ENCODE results near the gene COL19A1. TPM values are rescaled to one million over a fixed set of nuclear protein-coding genes. Genes with fewer than 3 reads are reported as not detected.
"Not testable (repeated sequence)": the region's sequence is repeated elsewhere in the genome, so short reads cannot be mapped to it uniquely, and the experiment has no call there.

Gene COL19A1
- total RNA-seq, 2 donors from 2014 or later, result 0.42 TPM; not detected in 1

GRCh38 chr6:69936674-69937363 lies 70.5 kb downstream of the COL19A1 start:
- ATAC-seq, result no peak
- H3K4me1 Mint-ChIP-seq (ENCODE audit: low read depth in 2 of 2), result no peaks in the 10 kb centered on the region
- H3K36me3 Mint-ChIP-seq, result no peaks in the 10 kb centered on the region
- no peak for DNase-seq (ENCODE audit: low spot score)
- peaks cover 0 to 7% of the 10 kb centered on the region in 2 donors for H3K27me3 Mint-ChIP-seq
- H3K27ac Mint-ChIP-seq, result no peak overlapping the region
- no peak overlapping the region for H3K4me3 Mint-ChIP-seq
- H3K9me3 Mint-ChIP-seq, result no peaks in the 10 kb centered on the region

- H3K9me3 Mint-ChIP-seq, result no peaks in the 10 kb centered on the region
- no peaks in the 10 kb centered on the region for H3K4me1 Mint-ChIP-seq (ENCODE audit: low read depth in 2 of 2)
- DNase-seq (ENCODE audit: low spot score), result no peak
- ATAC-seq, result no peak
- no peak overlapping the region for H3K4me3 Mint-ChIP-seq
- H3K36me3 Mint-ChIP-seq, result no peaks in the 10 kb centered on the region
- H3K27ac Mint-ChIP-seq, result no peak overlapping the region
- H3K27me3 Mint-ChIP-seq, result peaks cover 0 to 7% of the 10 kb centered on the region in 2 donors
Observed at GRCh38 chr6:69937402-69938136, 71.2 kb downstream of the COL19A1 start.

- H3K4me1 Mint-ChIP-seq (ENCODE audit: low read depth in 2 of 2), result no peaks in the 10 kb centered on the region
- peaks cover 4% of the 10 kb centered on the region for H3K9me3 Mint-ChIP-seq
- no peak for ATAC-seq
- no peak overlapping the region for H3K4me3 Mint-ChIP-seq
- no peaks in the 10 kb centered on the region for H3K36me3 Mint-ChIP-seq
- DNase-seq (ENCODE audit: low spot score), result no peak
- H3K27ac Mint-ChIP-seq, result no peak overlapping the region
- peaks cover 0 to 7% of the 10 kb centered on the region in 2 donors for H3K27me3 Mint-ChIP-seq
Observed at GRCh38 chr6:69942485-69942884, 76.1 kb downstream of the COL19A1 start.

- Mint-ChIP-seq H3K27ac (no peak overlapping the region), H3K4me1 (ENCODE audit: low read depth in 2 of 2) (no peaks in the 10 kb centered on the region), H3K27me3 (peaks cover 0 to 7% of the 10 kb centered on the region in 2 donors), H3K9me3 (peaks cover 4% of the 10 kb centered on the region), H3K4me3 (no peak overlapping the region), H3K36me3 (no peaks in the 10 kb centered on the region)
- ATAC-seq (no peak), DNase-seq (ENCODE audit: low spot score) (no peak)
Observed at GRCh38 chr6:69945192-69945591, 78.8 kb downstream of the COL19A1 start.

GRCh38 chr6:69948479-69949114 lies 82.2 kb downstream of the COL19A1 start:
- no peaks in the 10 kb centered on the region for H3K4me1 Mint-ChIP-seq (ENCODE audit: low read depth in 2 of 2)
- H3K4me3 Mint-ChIP-seq, result no peak overlapping the region
- no peaks in the 10 kb centered on the region for H3K36me3 Mint-ChIP-seq
- peaks cover 4% of the 10 kb centered on the region for H3K9me3 Mint-ChIP-seq
- ATAC-seq, result no peak
- H3K27ac Mint-ChIP-seq, result no peak overlapping the region
- no peak for DNase-seq (ENCODE audit: low spot score)
- no peaks in the 10 kb centered on the region for H3K27me3 Mint-ChIP-seq

- H3K4me3 Mint-ChIP-seq, result no peak overlapping the region
- no peaks in the 10 kb centered on the region for H3K4me1 Mint-ChIP-seq (ENCODE audit: low read depth in 2 of 2)
- H3K27me3 Mint-ChIP-seq, result no peaks in the 10 kb centered on the region
- no peak overlapping the region for H3K27ac Mint-ChIP-seq
- DNase-seq (ENCODE audit: low spot score), result no peak
- no peaks in the 10 kb centered on the region for H3K36me3 Mint-ChIP-seq
- no peaks in the 10 kb centered on the region for H3K9me3 Mint-ChIP-seq
- no peak for ATAC-seq
Observed at GRCh38 chr6:69953491-69953890, 87.1 kb downstream of the COL19A1 start.

GRCh38 chr6:69954733-69955132 lies 88.4 kb downstream of the COL19A1 start:
- DNase-seq (ENCODE audit: low spot score) (no peak), ATAC-seq (no peak)
- no peaks in the 10 kb centered on the region for H3K9me3 Mint-ChIP-seq
- H3K4me3 Mint-ChIP-seq, result no peak overlapping the region
- no peaks in the 10 kb centered on the region for H3K4me1 Mint-ChIP-seq (ENCODE audit: low read depth in 2 of 2)
- no peak overlapping the region for H3K27ac Mint-ChIP-seq
- H3K36me3 Mint-ChIP-seq, result no peaks in the 10 kb centered on the region
- no peaks in the 10 kb centered on the region for H3K27me3 Mint-ChIP-seq

- Mint-ChIP-seq H3K9me3 (no peaks in the 10 kb centered on the region), H3K4me1 (ENCODE audit: low read depth in 2 of 2) (no peaks in the 10 kb centered on the region), H3K27me3 (no peaks in the 10 kb centered on the region), H3K4me3 (no peak overlapping the region), H3K27ac (no peak overlapping the region), H3K36me3 (no peaks in the 10 kb centered on the region)
- ATAC-seq (no peak), DNase-seq (ENCODE audit: low spot score) (no peak)
Observed at GRCh38 chr6:69957985-69958559, 91.7 kb downstream of the COL19A1 start.

- H3K36me3 Mint-ChIP-seq, result no peaks in the 10 kb centered on the region
- H3K27ac Mint-ChIP-seq, result no peak overlapping the region
- DNase-seq (ENCODE audit: low spot score), result no peak
- no peaks in the 10 kb centered on the region for H3K9me3 Mint-ChIP-seq
- H3K4me1 Mint-ChIP-seq (ENCODE audit: low read depth in 2 of 2), result no peaks in the 10 kb centered on the region
- no peaks in the 10 kb centered on the region for H3K27me3 Mint-ChIP-seq
- H3K4me3 Mint-ChIP-seq, result no peak overlapping the region
- no peak for ATAC-seq
Observed at GRCh38 chr6:69958978-69959377, 92.6 kb downstream of the COL19A1 start.

- not testable (repeated sequence) for H3K27ac Mint-ChIP-seq; ATAC-seq; H3K9me3 Mint-ChIP-seq; DNase-seq (ENCODE audit: low spot score); H3K27me3 Mint-ChIP-seq; H3K36me3 Mint-ChIP-seq; H3K4me1 Mint-ChIP-seq (ENCODE audit: low read depth in 2 of 2); H3K4me3 Mint-ChIP-seq
Observed at GRCh38 chr6:69965974-69966373, 99.6 kb downstream of the COL19A1 start.

- Mint-ChIP-seq H3K4me1 (ENCODE audit: low read depth in 2 of 2) (no peaks in the 10 kb centered on the region), H3K9me3 (peaks cover 7% of the 10 kb centered on the region), H3K27ac (no peak overlapping the region), H3K4me3 (no peak overlapping the region), H3K27me3 (no peaks in the 10 kb centered on the region), H3K36me3 (no peaks in the 10 kb centered on the region)
- DNase-seq (ENCODE audit: low spot score), result no peak
- ATAC-seq, result no peak
Observed at GRCh38 chr6:69973138-69973537, 106.8 kb downstream of the COL19A1 start.

- H3K27me3 Mint-ChIP-seq, result no peaks in the 10 kb centered on the region
- H3K36me3 Mint-ChIP-seq, result no peaks in the 10 kb centered on the region
- DNase-seq (ENCODE audit: low spot score) (no peak), ATAC-seq (no peak)
- peaks cover 7% of the 10 kb centered on the region for H3K9me3 Mint-ChIP-seq
- no peak overlapping the region for H3K27ac Mint-ChIP-seq
- no peak overlapping the region for H3K4me3 Mint-ChIP-seq
- H3K4me1 Mint-ChIP-seq (ENCODE audit: low read depth in 2 of 2), result no peaks in the 10 kb centered on the region
Observed at GRCh38 chr6:69973763-69974162, 107.4 kb downstream of the COL19A1 start.

- ATAC-seq (no peak), DNase-seq (ENCODE audit: low spot score) (no peak)
- H3K4me3 Mint-ChIP-seq, result no peak overlapping the region
- H3K27me3 Mint-ChIP-seq, result no peaks in the 10 kb centered on the region
- H3K36me3 Mint-ChIP-seq, result no peaks in the 10 kb centered on the region
- no peak overlapping the region for H3K27ac Mint-ChIP-seq
- H3K9me3 Mint-ChIP-seq, result peaks cover 7% of the 10 kb centered on the region
- H3K4me1 Mint-ChIP-seq (ENCODE audit: low read depth in 2 of 2), result no peaks in the 10 kb centered on the region
Observed at GRCh38 chr6:69974193-69974592, 107.8 kb downstream of the COL19A1 start.

- DNase-seq (ENCODE audit: low spot score), result no peak
- no peaks in the 10 kb centered on the region for H3K36me3 Mint-ChIP-seq
- ATAC-seq, result no peak
- no peak overlapping the region for H3K27ac Mint-ChIP-seq
- no peaks in the 10 kb centered on the region for H3K27me3 Mint-ChIP-seq
- H3K4me3 Mint-ChIP-seq, result no peak overlapping the region
- H3K9me3 Mint-ChIP-seq, result peaks cover 7% of the 10 kb centered on the region
- H3K4me1 Mint-ChIP-seq (ENCODE audit: low read depth in 2 of 2), result no peaks in the 10 kb centered on the region
Observed at GRCh38 chr6:69976591-69977090, 110.3 kb downstream of the COL19A1 start.
